Stimulated activated CD8-positive, alpha-beta memory T cell treated with anti-CD3 and anti-CD28 coated beads, Interleukin-15, amount 100 ng/mL, for 1 hour (primary cell): ENCODE data around the gene SERPINA9.

Source experiments
- DNase-seq: peaks from one replicate; pipeline ENCODE4 v3.0.0-alpha.2; 2020; ENCODE audit warnings: low read depth

SERPINA9 gene

DNA sequence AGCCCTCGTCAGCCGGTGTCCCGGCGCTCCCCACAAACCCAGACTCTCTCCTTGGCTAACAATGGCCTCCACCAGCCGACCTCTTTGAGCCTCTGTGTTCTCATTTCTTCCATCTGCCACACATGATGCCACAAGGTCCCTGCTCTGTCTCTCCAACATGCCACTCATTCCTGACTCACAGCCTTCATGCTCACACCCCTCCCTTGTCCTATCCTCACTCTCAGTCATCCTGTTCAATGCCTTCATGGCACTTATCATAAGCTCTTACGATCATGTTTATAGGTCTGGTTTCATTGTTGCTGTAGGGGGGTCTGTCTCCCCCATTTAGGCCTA lies 13.8 kb downstream of the SERPINA9 start:
- DNase-seq, result no peak

DNA sequence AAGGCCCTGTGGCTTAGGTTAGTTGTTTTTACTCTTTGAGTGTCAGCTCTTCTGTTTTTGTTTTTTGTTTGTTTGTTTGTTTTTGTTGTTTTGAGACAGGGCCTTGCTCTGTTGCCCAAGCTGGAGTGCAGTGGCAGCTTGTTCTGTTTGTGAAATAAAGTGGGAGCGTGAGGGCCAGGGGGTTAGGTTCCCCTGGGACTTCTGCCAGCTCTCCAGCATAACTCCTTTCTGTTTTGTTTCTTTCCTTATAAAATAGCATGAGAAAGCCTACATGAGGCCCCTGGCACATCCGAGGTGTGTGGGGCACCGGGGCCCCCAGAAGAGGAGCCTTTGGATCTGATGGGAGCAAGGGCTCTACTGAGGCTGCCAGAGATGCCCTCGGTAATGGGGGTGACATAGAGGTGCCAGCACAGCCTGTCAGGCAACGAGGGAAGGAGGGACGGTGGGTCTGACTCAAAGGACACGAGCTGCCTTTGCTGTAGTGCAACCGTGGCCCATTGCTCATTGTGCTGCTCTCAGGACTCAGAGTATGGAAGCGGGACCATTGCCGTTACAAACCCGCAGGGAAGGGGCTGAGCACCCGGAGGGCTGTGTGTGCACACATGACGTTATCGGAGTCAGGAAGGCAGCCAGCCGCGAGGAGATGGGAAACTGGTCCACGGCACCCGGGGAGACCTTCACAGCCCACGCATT lies 14.3 kb downstream of the SERPINA9 start:
- DNase-seq, result no peak

DNA sequence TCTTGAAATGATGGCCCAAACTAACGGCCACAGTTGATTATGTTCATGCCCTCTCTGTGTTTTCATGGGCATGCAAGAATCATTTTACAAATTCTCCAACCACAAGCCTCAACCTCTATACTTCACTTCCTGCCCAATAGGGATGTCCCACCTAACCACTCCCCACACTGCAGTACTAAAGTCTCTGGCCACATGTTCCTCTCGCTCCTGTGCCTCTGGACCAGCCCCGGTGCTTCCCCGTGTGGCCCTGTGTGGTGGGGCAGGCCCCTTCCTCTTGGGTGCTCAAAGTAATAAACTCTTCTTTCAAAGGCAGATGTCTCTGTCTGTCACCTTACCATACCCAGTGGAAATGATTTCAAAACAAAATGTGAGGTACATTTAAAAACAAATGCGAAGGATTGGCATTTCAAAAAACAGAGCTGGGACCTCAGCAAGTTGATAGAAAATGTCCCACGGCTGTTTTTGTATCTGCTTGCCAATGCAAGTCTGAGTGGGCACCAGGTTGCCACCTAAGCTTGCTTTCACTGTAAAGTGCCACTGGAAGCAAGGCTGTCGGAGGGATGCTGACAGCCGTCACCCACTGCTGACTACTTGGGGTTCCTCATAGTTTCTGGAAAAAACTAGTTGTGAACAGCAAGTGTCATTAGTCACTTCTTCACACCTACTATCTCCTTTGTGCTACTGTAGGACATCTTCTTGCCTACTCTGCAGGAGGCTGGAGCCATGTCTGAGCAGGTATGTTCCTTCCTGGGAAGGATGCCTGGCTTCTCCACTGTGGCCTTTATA lies 15.2 kb downstream of the SERPINA9 start:
- DNase-seq, result no peak

DNA sequence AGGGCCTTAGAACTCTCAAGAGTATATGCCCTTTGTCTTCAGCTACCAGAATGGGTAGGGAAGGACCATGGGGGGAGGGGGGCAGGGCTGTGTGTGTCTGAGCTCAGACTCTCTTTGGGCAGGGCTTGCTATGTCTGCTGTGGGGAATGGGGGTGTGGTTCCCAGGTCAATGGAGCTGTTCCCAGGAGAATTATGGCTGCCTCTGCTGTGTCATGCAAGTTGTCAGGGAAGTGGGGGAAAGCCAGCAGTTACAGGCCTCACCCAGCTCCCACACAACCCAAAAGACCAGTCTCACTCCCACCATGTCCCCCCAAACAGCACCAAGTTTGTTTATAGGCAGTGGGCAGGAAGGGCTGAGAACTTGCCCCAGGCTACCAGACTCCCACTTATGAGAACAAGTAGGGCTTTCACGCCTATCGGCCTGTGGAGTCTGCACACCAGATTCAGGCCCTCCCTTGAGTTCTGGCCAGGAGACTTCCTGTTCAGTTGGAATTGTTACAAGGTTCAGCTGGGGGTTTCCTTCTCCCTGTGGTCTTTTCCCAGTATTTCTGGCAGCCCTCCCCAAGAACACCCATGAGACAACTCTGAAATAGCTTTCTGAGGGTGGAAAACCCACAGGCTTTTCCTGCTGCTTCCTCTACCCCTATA lies 17.3 kb downstream of the SERPINA9 start:
- no peak for DNase-seq

DNA sequence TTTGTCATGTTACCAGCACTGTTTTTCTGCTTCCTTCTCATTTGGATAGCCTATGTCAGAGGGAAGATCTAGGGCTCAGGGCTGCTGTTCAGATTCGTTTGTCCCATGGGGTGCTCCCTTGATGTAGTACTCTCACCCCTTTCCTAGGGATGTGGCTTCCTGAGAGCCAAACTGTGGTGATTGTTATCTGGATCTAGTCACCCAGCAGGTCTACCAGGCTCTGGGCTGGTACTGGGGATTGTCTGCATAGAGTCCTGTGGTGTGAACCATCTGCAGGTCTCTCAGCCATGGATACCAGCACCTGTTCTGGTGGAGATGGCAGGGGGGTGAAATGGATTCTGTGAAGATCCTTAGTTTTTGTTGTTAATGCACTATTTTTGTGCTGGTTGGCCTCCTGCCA lies 17.9 kb downstream of the SERPINA9 start:
- no peak for DNase-seq

DNA sequence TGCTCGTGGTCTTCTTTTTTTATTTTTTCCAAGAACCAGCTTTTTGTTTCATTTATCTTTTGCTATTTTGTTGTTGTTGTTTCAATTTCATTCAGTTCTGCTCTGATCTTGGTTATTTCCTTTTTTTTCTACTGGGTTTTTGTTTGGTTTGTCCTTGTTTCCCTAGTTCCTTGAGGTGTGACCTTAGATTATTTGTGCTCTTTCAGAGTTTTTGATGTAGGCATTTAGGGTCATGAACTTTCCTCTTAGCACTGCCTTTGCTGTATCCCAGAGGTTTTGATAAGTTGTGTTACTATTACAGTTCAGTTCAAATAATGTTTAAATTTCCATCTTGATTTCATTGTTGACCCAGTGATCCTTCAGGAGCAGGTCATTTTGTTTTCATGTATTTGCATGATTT lies 20.1 kb downstream of the SERPINA9 start:
- no peak for DNase-seq

DNA sequence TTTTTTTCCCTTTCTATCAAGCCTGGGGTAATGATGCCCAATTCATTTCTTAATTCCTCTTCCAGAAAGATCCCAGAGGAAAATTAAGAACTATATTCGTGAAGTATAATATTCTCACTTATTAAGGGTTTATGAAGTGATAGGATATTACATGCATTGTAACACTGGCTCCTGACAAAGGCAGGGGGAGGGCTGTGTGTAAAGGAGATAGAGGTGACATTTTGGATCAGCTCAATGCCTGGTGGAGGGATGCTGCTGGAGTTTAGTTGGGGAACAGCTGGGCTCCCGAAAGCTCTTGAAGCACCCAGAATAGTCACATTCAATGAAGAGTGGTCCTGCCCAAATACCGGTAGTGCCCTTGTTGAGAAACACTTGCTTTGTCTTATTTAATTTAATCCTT lies 24.2 kb downstream of the SERPINA9 start:
- DNase-seq, result no peak

DNA sequence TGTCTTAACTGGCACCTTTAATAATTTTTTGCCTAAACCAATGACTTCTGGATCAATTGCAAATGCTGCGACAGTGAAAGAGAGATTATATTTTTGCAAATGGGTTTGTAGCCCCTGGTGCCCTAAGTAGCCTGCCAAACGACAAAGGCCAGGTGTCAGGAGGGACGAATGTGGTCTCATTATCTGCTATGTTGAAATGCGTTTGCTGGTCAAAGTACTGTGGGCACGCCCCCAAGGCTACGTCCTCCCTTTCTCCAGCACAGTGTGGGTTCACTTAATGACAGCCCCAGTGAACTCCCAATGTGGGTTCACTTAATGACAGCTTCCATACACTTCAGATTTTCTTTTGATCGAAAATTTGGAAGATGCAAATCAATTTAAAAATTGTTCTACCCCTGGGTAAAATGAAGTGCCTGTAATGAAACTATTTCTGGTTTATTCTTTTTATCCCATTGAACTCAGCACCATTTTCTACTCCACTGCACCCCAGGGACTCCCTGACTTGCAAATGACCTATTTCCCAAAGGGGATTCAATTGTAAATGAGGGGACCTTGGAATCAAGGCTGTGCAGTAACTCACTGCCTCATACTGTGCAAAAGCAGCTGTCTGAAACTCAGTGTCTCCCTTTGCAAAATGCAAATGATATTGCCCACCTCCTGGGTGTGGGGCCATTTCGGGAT lies 24.8 kb downstream of the SERPINA9 start:
- no peak for DNase-seq

DNA sequence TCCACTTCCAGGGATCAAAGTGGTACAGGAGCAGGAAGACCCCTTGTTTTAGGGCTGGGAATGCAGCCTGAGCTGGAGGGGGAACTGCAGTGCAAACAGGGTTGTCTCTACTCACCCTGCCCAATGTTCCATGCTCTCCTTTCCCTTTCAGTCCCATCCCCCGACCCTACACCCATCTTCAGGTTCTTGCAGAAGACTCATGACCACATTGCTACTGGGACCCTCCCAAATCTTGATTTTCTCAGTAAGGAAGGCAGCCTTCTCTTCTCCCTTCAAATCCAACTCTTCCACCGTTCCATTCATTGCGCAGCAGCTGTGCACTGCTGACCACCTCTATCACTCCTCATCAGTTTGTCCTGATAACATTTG lies 25.3 kb downstream of the SERPINA9 start:
- DNase-seq, result no peak

DNA sequence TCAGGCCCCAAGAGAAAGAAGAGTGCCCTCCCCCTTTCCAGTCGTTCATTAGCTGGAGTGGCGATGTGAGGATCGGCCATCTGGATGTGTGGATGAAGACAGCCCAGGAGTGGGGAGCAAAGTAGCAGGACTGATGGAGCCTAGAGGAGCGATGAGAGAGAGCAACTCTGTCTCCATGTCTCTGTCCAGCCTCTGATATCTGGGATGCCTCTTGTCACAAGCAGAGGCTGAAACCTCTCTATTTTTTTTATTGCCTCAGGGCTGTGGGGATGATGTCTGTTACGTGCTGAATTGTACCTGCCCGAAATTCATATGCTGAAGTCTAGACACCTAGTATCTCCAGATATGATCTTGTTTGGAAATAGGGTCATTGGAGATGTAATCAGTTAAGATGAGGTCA lies 26.1 kb downstream of the SERPINA9 start:
- no peak for DNase-seq

DNA sequence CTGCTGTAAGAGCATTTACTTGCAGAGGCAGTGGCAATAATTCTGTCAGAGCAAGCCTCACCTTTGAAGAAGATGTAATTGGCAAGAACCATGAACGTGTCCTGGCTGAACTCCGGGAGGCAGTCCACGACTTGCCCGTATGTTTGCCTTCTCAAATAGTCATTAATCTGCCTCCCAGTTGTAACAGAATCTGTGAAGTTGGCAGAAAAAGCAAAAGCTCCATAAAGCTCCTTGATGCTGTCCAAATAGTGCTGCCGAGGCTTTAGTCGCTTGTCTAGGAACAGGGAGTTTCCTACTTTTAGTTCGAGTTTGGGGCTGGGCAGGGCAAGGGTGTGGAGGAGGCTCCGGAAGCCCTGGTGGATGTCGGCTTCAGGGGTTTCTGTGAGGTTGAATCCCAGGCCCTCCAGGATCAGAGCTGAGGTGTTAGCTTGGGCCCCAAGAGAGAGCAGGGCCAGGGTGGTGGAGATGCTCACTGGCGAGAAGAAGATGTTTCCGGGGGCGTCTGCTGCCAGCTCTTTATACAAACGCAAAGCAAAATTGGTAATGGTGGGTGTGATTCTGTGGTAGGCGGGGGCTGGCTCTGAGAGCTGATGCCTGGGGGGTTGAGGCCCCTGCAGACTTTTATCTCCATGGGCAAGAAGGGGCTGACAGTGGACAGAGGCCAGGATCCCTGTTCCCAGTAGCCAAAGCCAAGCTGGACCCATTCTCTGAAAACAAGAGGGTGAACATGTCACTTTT lies 27.8 kb downstream of the SERPINA9 start:
- no peak for DNase-seq

DNA sequence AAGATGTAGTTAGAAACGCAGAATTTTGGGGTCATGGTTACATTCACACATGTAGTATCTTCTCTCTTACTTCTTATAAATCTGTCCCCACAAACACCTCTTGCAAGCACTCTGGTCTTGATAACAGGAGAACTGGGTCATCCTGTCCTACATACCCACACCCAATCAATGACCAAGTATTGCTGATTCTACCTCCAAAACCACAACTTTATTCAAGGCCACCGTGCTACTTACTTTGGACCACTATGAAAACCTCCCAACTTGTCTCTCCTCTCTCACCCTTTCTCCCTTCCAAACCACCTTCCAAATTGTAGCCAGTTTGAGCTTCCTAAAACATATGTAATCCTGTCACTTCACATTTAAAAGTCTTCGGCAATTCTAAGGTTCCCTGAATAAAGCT lies 28.8 kb downstream of the SERPINA9 start:
- DNase-seq, result no peak

DNA sequence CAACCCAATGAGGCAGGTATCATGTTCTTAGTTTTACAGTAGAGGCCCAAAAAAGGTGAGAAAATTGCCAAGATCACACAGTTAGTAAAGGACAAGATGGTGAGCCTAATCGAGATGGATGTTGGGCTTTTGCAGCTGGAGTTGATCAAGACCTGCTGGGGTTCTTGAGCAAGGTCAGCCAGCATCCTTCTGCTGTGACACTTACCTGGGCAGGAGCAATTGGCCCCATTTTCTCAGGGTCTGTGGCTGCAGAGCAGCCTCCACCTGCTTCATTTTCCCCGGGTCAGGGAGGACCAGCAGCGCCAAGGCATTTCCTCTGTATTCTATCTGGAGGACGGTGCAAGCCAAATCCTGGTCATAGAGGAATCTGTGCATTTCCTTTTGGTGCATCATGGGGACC lies 29.9 kb downstream of the SERPINA9 start:
- no peak for DNase-seq

DNA sequence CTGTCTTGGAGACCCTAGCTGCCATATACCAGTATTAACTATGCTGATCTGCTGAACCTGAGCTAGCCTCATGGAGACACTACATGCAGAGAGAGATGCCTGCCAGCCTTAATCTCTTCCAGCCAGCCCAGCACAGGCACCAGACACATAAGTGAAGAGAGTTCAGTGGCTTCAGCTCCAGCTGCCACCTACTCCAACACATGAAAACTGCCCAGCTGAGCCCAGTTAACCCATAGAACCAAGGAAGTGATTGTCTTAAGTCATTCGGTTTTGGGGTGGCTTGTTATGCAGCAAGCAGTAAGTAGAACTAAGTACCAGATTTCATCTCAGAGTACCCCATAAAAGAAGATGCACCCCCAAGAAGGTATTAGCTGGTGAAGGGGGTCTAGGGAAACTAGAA lies 31.0 kb downstream of the SERPINA9 start:
- DNase-seq, result no peak

DNA sequence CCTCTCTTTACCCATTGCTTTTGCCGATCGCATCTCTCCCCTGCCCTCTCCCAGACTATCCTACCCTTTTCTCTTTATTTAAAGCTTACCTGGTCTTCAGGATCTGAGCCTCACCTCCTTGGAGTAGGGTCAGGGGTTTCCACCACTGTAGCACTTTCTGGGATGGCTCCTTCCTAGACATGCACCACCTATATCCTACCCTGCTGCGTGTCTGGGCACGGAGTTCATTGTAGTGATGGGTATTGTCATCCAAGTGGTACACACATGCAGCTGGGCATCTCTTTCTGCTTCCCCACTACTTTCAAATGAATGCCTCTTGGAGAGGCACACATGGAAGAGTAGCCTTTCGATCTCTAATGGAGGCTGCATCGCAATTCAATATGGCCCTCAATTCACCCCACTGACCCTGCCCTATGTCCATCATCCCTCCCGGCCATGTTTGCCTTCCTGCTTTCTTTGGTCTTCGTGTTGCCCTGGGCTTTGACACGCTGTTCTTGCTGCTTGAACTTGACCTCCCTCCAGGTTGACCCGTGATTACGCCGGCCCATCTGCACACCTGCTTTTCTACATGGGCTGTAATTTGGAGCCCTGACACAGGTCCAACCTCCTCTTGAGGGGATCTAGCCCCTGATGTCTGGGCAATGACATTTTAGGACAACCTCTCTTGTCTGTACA lies 34.3 kb downstream of the SERPINA9 start:
- DNase-seq, result no peak

DNA sequence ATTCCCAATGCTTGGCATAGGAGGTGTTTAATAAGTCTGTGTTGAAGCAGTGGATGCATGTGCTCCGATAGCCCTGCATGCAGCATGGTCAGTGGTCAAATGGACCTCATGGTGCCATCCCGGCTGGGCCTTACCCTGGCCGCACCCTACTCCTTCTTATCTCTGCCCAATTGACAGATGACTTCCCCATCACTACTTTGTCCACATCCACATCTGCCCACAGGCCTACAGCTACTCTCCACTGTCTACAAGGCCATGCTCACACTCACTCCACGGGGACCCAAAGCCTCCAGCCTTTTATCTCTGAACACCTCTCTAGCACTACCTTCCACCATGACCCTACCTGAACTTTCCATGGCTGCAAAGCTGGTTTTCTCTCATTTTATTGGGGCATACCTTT lies 34.9 kb downstream of the SERPINA9 start:
- DNase-seq, result no peak

DNA sequence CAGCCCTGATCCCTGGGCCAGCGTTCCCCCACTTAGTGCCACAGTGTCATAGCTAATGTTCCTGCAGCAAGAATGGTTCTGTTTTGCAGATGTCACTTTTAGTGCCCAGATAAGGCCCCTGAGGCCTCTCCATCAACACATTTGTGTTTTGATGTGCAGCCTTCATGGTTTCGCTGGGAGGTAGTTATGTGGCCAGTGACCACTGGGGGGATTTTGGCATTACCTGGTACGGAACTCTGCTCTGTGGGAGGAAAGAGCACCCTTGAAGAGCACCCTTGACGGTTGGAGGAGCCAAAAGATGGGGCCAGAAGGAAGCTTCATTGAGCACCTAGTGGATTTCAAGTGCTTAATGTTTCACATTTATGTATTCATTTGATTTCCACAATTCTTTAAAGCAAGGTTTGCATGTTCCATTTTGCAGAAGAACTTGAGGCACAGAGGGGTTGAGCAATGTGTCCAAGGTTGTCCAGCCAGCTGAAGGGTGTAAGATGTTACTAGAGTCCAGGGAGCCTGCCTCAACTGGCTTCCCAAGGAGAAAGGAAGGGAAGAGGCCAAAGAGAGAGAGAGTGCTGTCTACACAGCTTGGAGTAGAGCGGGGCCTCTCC lies 36.4 kb downstream of the SERPINA9 start:
- DNase-seq, result no peak

DNA sequence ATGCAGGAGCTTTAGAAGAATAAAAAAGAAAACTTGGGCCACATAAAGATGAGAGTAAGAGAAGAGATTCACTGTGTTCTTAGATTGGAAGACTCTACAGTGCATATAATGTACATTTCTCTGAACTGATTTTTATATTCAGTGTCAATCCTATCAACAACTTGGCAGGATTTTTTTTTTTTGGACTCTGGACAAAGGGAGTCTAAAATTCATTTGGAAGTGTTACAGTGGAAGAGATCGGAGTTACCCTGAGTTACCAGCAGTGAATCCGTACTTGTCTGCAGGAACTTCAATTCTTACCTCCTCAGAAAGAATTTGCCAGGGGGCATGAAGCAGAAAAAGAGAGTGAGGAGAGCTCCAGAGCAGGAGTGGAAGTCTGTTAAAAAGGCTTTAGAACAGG lies 47.4 kb downstream of the SERPINA9 start:
- DNase-seq, result no peak

DNA sequence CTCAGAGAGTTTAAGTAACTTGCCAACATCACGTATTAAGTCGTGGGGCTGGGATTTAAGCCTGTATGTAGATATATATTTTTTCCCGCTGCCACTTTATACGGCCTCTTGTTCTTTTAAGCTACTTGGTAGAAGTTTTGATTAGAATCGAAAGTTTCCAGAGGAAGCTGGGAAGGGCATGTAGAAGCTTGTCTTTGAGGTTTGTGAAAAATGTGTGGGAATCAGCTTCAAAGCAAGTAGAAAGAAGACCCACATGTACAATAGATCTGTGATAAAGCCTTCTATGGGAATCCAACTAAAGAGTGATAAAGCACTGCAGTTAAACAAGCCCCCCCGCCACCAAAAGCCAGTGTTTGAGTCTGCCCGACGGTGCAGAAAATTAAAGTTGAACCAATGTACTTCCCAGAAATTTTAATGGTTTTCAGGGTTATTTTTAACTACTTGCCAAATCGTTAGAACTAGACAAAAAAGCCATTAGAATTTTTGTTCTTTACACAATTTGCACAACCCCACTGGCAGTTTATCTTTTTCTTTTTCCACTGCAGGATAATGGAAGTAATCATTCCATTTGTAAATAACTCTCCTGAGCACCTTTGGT lies 48.9 kb downstream of the SERPINA9 start:
- no peak for DNase-seq

DNA sequence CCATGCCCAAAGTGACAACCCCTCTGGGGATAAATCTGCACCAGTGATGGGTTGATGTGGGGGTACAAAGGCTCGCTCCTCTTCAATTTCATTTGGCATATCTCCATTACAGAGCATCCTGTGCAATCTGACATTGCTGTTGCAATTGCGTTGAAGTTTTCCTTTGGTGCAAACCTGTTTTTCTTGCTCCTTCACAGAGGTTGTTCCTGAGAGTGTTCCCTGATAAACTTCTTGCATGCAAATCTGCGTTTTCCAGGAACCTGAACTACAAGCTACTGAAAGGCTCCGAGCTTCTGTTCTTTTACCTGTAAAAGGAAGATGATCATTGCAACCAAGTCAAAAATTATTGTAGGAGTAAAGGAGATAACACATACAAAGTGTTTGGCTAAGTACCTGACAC lies 49.5 kb downstream of the SERPINA9 start:
- DNase-seq, result no peak

DNA sequence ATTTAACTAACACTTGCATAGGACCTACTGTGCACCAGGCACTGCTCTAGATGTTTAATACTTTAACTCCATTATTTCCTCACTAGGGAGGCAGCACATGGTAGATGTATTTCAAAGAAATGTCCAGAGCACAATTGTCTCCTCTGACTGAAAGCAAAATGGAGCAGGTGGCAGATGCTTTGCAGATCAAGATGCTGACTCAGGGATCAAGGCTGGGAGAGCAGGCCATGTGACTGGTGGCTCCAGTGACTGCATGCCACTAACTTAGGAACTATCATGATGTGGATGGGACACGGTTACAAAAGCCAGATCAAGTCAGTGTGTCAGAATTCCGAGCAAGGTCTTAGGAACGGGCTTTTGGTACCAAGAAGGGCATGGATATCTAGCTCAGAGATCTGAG lies 51.6 kb downstream of the SERPINA9 start:
- no peak for DNase-seq
